Mesendoderm (in vitro differentiated cells): Measurements from ENCODE around the gene VPS9D1.
"Not testable (repeated sequence)": the region's sequence is repeated elsewhere in the genome, so short reads cannot be mapped to it uniquely, and the experiment has no call there.

Source experiments
- DNase-seq: peaks from one replicate; pipeline ENCODE4 v3.0.0; 2013
- H2AK5ac ChIP-seq: 2 replicates; pipeline ENCODE4 v1.6.1; 2013; ENCODE audit warnings: low read length, inconsistent platforms
- H2BK120ac ChIP-seq: 2 replicates; pipeline ENCODE4 v1.6.1; 2013; ENCODE audit warnings: low read depth, mild to moderate bottlenecking, low read length, moderate library complexity, mixed read lengths
- H2BK15ac ChIP-seq: replicated peaks from 2 replicates; pipeline ENCODE4 v1.6.1; 2013; ENCODE audit warnings: low read depth, mild to moderate bottlenecking, moderate library complexity
- H2BK5ac ChIP-seq: 2 replicates; pipeline ENCODE4 v1.6.1; 2013; ENCODE audit warnings: low read length, inconsistent platforms
- H3K18ac ChIP-seq: 2 replicates; pipeline ENCODE4 v1.6.1; 2013; ENCODE audit warnings: mild to moderate bottlenecking, low read length, mixed read lengths
- H3K23ac ChIP-seq: one replicate; pipeline ENCODE4 v1.6.1; 2013; ENCODE audit warnings: low read length
- H3K27ac ChIP-seq: 2 replicates; pipeline ENCODE4 v1.5.1; 2013; ENCODE audit warnings: low read depth, mild to moderate bottlenecking, inconsistent platforms, low read length, moderate library complexity
- H3K27me3 ChIP-seq: 2 replicates; pipeline ENCODE4 v1.6.1; 2013; ENCODE audit warnings: low read length, control low read depth, mild to moderate bottlenecking, inconsistent platforms; ENCODE audit not compliant: insufficient read depth, poor library complexity
- H3K36me3 ChIP-seq: 2 replicates; pipeline ENCODE4 v1.6.1; 2013; ENCODE audit warnings: low read length, inconsistent platforms; ENCODE audit not compliant: control insufficient read depth, insufficient read depth
- H3K4ac ChIP-seq: one replicate; pipeline ENCODE4 v1.6.1; 2013; ENCODE audit warnings: low read depth, mild to moderate bottlenecking, low read length, moderate library complexity
- H3K4me1 ChIP-seq: 2 replicates; pipeline ENCODE4 v1.6.1; 2013; ENCODE audit warnings: low read depth, low read length, inconsistent platforms; ENCODE audit not compliant: control insufficient read depth
- H3K4me2 ChIP-seq: 2 replicates; pipeline ENCODE4 v1.6.1; 2013; ENCODE audit warnings: low read length
- H3K4me3 ChIP-seq: 2 replicates; pipeline ENCODE4 v1.5.1; 2013; ENCODE audit warnings: mild to moderate bottlenecking, low read length
- H3K56ac ChIP-seq: one replicate; pipeline ENCODE4 v1.6.1; 2013; ENCODE audit warnings: low read length
- H3K79me1 ChIP-seq: 2 replicates; pipeline ENCODE4 v1.6.1; 2013; ENCODE audit warnings: low read length, inconsistent platforms
- H3K79me2 ChIP-seq: 2 replicates; pipeline ENCODE4 v1.6.1; 2013; ENCODE audit warnings: mild to moderate bottlenecking, low read length; ENCODE audit not compliant: control insufficient read depth, insufficient read depth
- H3K9ac ChIP-seq: 2 replicates; pipeline ENCODE4 v1.6.1; 2013; ENCODE audit warnings: low read length, inconsistent platforms
- H4K5ac ChIP-seq: one replicate; pipeline ENCODE4 v1.6.1; 2013; ENCODE audit warnings: low read length
- H4K8ac ChIP-seq: one replicate; pipeline ENCODE4 v1.6.1; 2013; ENCODE audit warnings: low read depth, mild to moderate bottlenecking, control low read depth, low read length, moderate library complexity
- WGBS: extraction: QIAGEN DNeasy Blood & Tissue Kit; methylation state at CpG from one replicate; pipeline ENCODE4 v1.1.7; 2013; ENCODE audit warnings: low lambda C conversion rate, missing lambda C conversion rate; ENCODE audit not compliant: insufficient coverage; ENCODE audit errors: extremely low coverage; 5-methylcytosine and 5-hydroxymethylcytosine counted together

Gene VPS9D1

DNA sequence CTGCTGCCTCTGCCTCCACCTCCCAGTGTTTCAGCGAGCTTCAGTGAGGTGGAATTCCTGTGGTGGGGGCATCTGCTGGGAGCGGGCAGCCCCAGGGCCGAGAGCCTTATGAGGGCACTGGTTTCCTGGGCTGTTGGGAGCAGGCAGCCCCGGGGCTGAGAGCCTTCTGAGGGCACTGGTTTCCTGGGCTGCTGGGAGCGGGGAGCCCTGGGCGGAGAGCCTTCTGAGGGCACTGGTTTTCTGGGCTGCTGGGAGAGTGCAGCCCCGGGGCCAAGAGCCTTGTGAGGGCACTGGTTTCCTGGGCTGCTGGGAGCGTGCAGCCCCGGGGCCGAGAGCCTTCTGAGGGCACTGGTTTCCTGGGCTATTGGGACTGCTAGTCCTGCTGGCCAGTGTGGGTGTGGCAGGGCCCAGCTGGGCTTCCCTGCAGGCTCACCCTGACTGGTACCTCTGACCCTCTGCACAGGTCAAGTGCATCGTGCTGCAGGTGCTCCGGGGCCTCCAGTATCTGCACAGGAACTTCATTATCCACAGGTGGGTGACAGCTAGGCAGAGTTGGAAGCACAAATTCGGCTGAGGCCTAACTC is 28.6 kb downstream of the VPS9D1 start:
- Histone ChIP-seq H3K79me1 (peaks cover 7% of the 10 kb centered on the region), H3K4me2 (no peak overlapping the region), H3K4ac (no peak overlapping the region), H2BK120ac (no peak overlapping the region), H3K18ac (no peak overlapping the region), H3K4me3 (no peak overlapping the region), H3K56ac (no peak overlapping the region), H3K27me3 (no peaks in the 10 kb centered on the region), H3K27ac (no peak overlapping the region), H4K5ac (no peak overlapping the region), H3K4me1 (peaks cover 2% of the 10 kb centered on the region), H2AK5ac (no peak overlapping the region), H4K8ac (no peak overlapping the region), H3K23ac (no peak overlapping the region), H2BK15ac (no peak overlapping the region), H3K79me2 (peaks cover 5% of the 10 kb centered on the region), H2BK5ac (no peak overlapping the region), H3K36me3 (peaks cover 12% of the 10 kb centered on the region), H3K9ac (no peak overlapping the region)
- WGBS: no CpG with 5 or more reads among the region's 13 CpGs
- DNase-seq: no peak

DNA sequence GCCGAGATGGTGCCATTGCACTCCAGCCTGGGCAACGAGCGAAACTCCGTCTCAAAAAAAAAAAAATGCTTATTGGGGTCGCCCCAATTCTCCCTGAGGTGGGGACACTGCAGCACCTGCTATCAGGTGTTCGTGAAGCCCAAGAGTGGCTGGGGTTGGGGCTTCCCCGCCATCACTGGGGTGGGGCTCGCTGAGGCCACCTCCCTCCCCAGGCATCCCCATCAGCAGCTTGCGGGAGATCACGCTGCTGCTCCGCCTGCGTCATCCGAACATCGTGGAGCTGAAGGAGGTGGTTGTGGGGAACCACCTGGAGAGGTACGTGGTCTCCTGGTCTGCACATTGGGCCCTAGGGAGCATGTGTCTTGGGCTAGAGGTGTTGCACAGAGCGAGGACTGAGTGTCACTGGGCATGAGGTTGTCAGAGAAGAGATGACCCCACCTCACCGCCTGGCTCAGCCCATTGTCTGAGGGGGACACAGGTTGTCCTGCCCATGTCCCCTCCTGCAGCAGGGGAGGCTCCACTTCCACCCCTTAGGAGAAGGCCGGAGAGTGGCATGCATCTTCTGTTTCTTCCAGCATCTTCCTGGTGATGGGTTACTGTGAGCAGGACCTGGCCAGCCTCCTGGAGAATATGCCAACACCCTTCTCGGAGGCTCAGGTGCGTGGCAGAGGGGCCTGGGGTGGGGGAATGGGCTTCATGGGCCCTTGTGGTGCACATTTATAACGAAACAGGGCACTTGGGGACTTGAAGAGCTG is 29.3 kb downstream of the VPS9D1 start:
- Histone ChIP-seq H4K5ac (no peak overlapping the region), H3K23ac (no peak overlapping the region), H3K56ac (no peak overlapping the region), H2BK5ac (no peak overlapping the region), H3K27me3 (no peaks in the 10 kb centered on the region), H3K9ac (no peak overlapping the region), H2AK5ac (no peak overlapping the region), H4K8ac (no peak overlapping the region), H3K79me2 (peaks cover 5% of the 10 kb centered on the region), H3K4me2 (no peak overlapping the region), H3K36me3 (peaks cover 10% of the 10 kb centered on the region), H3K4ac (no peak overlapping the region), H2BK15ac (no peak overlapping the region), H3K18ac (no peak overlapping the region), H3K27ac (no peak overlapping the region), H3K79me1 (peaks cover 7% of the 10 kb centered on the region), H3K4me1 (peaks cover 2% of the 10 kb centered on the region), H2BK120ac (no peak overlapping the region), H3K4me3 (no peak overlapping the region)
- no peak for DNase-seq
- no CpG with 5 or more reads among the region's 21 CpGs for WGBS

DNA sequence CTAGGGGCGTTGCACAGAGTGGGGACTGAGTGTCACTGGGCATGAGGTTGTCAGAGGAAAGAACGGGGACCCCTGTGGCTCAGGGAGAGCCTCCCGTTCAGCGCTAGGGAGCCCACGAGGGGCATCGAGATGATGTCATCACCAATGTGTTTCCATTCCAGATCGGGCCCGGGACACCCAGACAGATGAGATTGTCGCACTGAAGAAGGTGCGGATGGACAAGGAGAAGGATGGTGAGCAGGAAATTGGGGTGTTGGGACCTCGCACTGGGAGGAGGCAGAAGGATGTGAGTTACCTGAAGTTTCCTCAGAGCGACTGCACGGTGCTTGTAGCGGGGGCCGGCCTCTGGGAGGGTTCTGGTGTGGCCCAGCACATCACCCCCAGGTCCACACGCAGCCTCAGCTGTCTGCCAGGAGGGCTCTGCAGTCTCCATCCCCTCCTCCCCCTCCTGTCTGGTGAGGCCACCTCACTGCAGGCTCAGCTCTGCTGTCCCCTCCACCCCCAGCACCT is 30.3 kb downstream of the VPS9D1 start:
- H3K27me3 ChIP-seq: no peaks in the 10 kb centered on the region
- no peak overlapping the region for H2AK5ac ChIP-seq
- H3K9ac ChIP-seq: no peak overlapping the region
- no peak overlapping the region for H2BK120ac ChIP-seq
- peaks cover 7% of the 10 kb centered on the region for H3K79me1 ChIP-seq
- H3K79me2 ChIP-seq: peaks cover 5% of the 10 kb centered on the region
- no peak overlapping the region for H3K56ac ChIP-seq
- H3K4me1 ChIP-seq: peaks cover 2% of the 10 kb centered on the region
- no CpG with 5 or more reads among the region's 16 CpGs for WGBS
- H3K27ac ChIP-seq: no peak overlapping the region
- H2BK5ac ChIP-seq: no peak overlapping the region
- H3K36me3 ChIP-seq: peaks cover 10% of the 10 kb centered on the region
- H3K4ac ChIP-seq: no peak overlapping the region
- H4K8ac ChIP-seq: no peak overlapping the region
- H2BK15ac ChIP-seq: no peak overlapping the region
- no peak overlapping the region for H3K18ac ChIP-seq
- H3K4me3 ChIP-seq: no peak overlapping the region
- DNase-seq: no peak
- H3K4me2 ChIP-seq: no peak overlapping the region
- no peak overlapping the region for H3K23ac ChIP-seq
- no peak overlapping the region for H4K5ac ChIP-seq

DNA sequence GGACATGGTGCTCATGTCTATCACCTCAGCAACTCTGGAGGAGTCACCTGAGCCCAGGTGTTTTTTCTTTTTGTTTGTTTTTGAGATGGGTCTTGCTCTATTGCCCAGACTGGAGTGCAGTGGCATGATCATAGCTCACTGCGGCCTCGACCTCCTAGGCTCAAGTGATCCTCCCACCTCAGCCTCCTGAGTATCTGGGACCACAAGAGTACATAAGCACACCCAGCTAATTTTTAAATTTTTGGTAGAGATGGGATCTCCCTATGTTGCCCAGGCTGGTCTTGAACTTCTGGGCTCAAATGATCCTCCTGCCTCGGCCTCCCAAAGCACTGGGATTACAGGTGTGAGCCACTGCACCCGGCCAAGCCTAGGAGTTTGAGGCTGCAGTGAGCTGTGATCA is 31.1 kb downstream of the VPS9D1 start:
- not testable (repeated sequence) for H4K5ac ChIP-seq, H3K79me2 ChIP-seq, H2BK120ac ChIP-seq, H2AK5ac ChIP-seq, H2BK5ac ChIP-seq, H3K4me1 ChIP-seq, H3K4me3 ChIP-seq, H3K27ac ChIP-seq, H3K4me2 ChIP-seq, H2BK15ac ChIP-seq, H3K79me1 ChIP-seq, H3K23ac ChIP-seq, H4K8ac ChIP-seq, H3K9ac ChIP-seq, H3K4ac ChIP-seq, H3K27me3 ChIP-seq, H3K56ac ChIP-seq, H3K18ac ChIP-seq, DNase-seq
- peaks cover 10% of the 10 kb centered on the region for H3K36me3 ChIP-seq
- no CpG with 5 or more reads among the region's 4 CpGs for WGBS

DNA sequence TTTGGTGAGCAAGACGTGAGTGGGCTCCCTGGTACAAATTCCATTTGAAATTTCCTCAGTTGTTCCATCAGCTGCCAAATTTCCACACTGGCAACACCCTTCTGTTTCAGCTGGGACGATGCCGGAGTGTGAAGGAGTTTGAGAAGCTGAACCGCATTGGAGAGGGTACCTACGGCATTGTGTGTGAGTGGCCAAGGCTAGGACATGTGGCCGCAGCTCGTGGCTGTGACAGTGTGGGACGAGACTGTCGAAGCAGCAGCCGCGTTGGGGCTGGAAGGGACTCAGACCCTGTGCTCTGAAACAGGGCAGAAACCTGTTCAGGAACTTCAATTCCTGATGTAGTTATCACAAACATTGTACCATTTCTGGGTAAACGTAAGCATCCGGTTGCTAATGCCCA is 31.6 kb downstream of the VPS9D1 start:
- no peak for DNase-seq
- Histone ChIP-seq H3K4me1 (peaks cover 2% of the 10 kb centered on the region), H4K8ac (no peak overlapping the region), H4K5ac (no peak overlapping the region), H3K4ac (no peak overlapping the region), H3K79me2 (peaks cover 5% of the 10 kb centered on the region), H3K27me3 (no peaks in the 10 kb centered on the region), H2BK15ac (no peak overlapping the region), H3K36me3 (peaks cover 8% of the 10 kb centered on the region), H3K9ac (no peak overlapping the region), H2BK5ac (no peak overlapping the region), H3K56ac (no peak overlapping the region), H3K4me3 (no peak overlapping the region), H3K4me2 (no peak overlapping the region), H2BK120ac (no peak overlapping the region), H2AK5ac (no peak overlapping the region), H3K23ac (no peak overlapping the region), H3K27ac (no peak overlapping the region), H3K79me1 (peaks cover 7% of the 10 kb centered on the region), H3K18ac (no peak overlapping the region)
- WGBS: no CpG with 5 or more reads among the region's 13 CpGs
